BE2C (cell line): ENCODE results near the gene HDAC4.

ENCODE experiments used
- DNase-seq: peaks from one replicate; pipeline ENCODE4 v3.0.0-alpha.2; 2020
- H3K27me3 ChIP-seq: fragments of 250-450 bp; sonication (Bioruptor Pico); 2 replicates; pipeline ENCODE4 v1.5.1; 2020; ENCODE audit warnings: mild to moderate bottlenecking
- H3K36me3 ChIP-seq: fragments of 250-450 bp; sonication (Bioruptor Pico); 2 replicates; pipeline ENCODE4 v1.5.1; 2020; ENCODE audit warnings: mild to moderate bottlenecking
- H3K4me1 ChIP-seq: fragments of 250-450 bp; sonication (Bioruptor Pico); 2 replicates; pipeline ENCODE4 v1.5.1; 2020
- H3K4me3 ChIP-seq: 2 replicates; pipeline ENCODE4 v1.5.1; 2011; ENCODE audit warnings: low read depth, low read length
- H3K9me3 ChIP-seq: fragments of 250-450 bp; sonication (Bioruptor Pico); 2 replicates; pipeline ENCODE4 v1.5.1; 2020
- CTCF ChIP-seq: IDR thresholded peaks from 2 replicates; pipeline ENCODE4 v1.5.1; 2012; ENCODE audit warnings: mild to moderate bottlenecking, low read depth, low read length

Gene HDAC4

GRCh38 chr2:239371726-239372686 lies 28.8 kb downstream of the HDAC4 start:
- Histone ChIP-seq H3K4me3 (no peak overlapping the region), H3K36me3 (peaks cover 8% of the 10 kb centered on the region; the same call in 1 of the 2 replicates), H3K27me3 (no peaks in the 10 kb centered on the region), H3K4me1 (peaks cover 17% of the 10 kb centered on the region), H3K9me3 (no peaks in the 10 kb centered on the region)
- no peak for TF ChIP-seq CTCF
- no peak for DNase-seq

GRCh38 chr2:239370876-239371725 lies 29.7 kb downstream of the HDAC4 start:
- H3K36me3 ChIP-seq, result 0 out of 2 replicates have a peak, but pooled peaks cover 2% of the 10 kb centered on the region
- H3K4me3 ChIP-seq, result no peak overlapping the region
- no peaks in the 10 kb centered on the region for H3K9me3 ChIP-seq
- TF ChIP-seq CTCF, result no peak
- no peaks in the 10 kb centered on the region for H3K27me3 ChIP-seq
- H3K4me1 ChIP-seq, result peaks cover 17% of the 10 kb centered on the region
- DNase-seq, result no peak

DNA sequence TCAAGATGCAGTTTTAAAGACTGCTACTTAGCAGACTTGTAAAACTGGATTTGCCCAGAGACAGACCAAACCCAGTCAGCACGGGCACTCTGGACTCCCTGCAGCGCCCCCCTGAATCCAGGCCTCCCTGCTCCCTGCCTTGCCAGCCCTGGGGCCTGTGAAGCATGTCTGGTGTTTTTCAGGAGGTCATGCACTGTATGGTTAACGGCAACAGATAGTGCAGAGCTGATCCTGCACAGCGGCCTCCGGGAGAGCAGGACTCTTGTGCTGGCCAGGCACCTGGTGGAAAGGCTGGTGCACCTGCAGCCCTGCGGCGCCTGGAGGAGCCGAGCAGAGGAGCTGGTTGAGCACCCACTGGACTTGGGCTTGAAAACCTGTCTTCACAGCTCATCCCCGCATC lies 30.4 kb downstream of the HDAC4 start:
- H3K4me3 ChIP-seq, result peak overlapping the region; percentile 17; the same call in 1 of the 2 replicates
- 0 out of 2 replicates have a peak, but pooled peaks cover 2% of the 10 kb centered on the region for H3K36me3 ChIP-seq
- peak; percentile 68 for DNase-seq
- peak; percentile 18; the same call in 1 of the 2 replicates for TF ChIP-seq CTCF
- no peaks in the 10 kb centered on the region for H3K9me3 ChIP-seq
- H3K27me3 ChIP-seq, result no peaks in the 10 kb centered on the region
- peaks cover 17% of the 10 kb centered on the region for H3K4me1 ChIP-seq

DNA sequence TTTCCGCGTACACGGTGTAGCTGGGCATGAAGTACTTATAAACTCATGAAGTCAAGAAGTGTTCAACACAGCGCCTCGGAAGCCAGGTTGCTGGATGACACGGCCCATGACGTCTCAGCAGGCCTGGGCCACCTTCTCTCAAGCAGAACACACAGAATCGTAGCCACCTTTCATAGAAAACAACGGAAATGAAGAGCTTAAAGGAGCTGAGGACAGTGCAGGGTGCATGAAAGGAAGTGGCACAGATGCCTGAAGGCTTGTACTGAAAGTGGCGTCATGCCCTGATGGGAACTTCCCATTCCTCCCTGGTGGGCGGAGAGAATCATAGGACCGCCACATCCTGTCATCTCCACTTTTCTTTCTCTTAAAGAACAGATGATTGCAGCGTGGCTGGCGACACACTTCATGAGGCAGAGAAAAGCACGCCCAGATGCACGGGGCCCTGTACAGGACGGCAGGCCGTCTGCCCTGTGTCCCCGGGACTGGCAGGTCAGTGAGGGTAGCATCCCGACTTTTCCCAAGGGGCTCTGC lies 31.1 kb downstream of the HDAC4 start:
- peak; percentile 66 for DNase-seq
- Histone ChIP-seq H3K9me3 (no peaks in the 10 kb centered on the region), H3K4me3 (peak overlapping the region; percentile 17; the same call in 1 of the 2 replicates), H3K36me3 (0 out of 2 replicates have a peak, but pooled peaks cover 2% of the 10 kb centered on the region), H3K4me1 (peaks cover 17% of the 10 kb centered on the region), H3K27me3 (no peaks in the 10 kb centered on the region)
- no peak for TF ChIP-seq CTCF

- Histone ChIP-seq H3K4me3 (no peak overlapping the region), H3K36me3 (no peaks in the 10 kb centered on the region), H3K9me3 (no peaks in the 10 kb centered on the region), H3K27me3 (no peaks in the 10 kb centered on the region), H3K4me1 (peaks cover 17% of the 10 kb centered on the region)
- peak; percentile 54 for DNase-seq
- no peak for TF ChIP-seq CTCF
These were observed 31.8 kb downstream of the HDAC4 start for GRCh38 chr2:239368906-239369552.
